GM12878 (cell line): ENCODE results near the gene LZIC. TPM values are rescaled to one million over a fixed set of nuclear protein-coding genes. Genes with fewer than 3 reads are reported as not detected.

ENCODE experiments used
- ATAC-seq: fragments of 200-7000 bp; cut with Tn5 transposase; 3 replicates; pipeline ENCODE4 v1.9.1; 2020; ENCODE audit warnings: mild to moderate bottlenecking, moderate library complexity
- BruUV-seq: library from RNA; stranded (reverse); fragments of 400-500 nt; replicated peaks from 2 replicates; lab custom pipeline; 2021; lab: Mats Ljungman, UMichigan
- CTCF ChIA-PET: fragments of 300-600 bp; sonication (Branson Sonifier 250); formaldehyde crosslinking; extraction: SDS; loops from one replicate; lab custom pipeline; 2021; ENCODE audit warnings: inconsistent platforms; lab: Yijun Ruan, JAX
- POLR2A ChIA-PET: fragments of 350-600 bp; formaldehyde crosslinking; extraction: SDS; loops from one replicate; lab custom pipeline; 2021; ENCODE audit warnings: inconsistent platforms; lab: Charles Lee
- RAD21 ChIA-PET: fragments of 300-600 bp; sonication (Branson Sonifier 250); formaldehyde crosslinking; loops from one replicate; lab custom pipeline; 2023; ENCODE audit warnings: antibody characterized with exemption; ENCODE audit not compliant: unreplicated experiment; lab: Charles Lee
- SMC1A ChIA-PET: fragments of 300-600 bp; sonication (Branson Sonifier 250); formaldehyde crosslinking; loops from one replicate; lab custom pipeline; 2023; ENCODE audit not compliant: unreplicated experiment, uncharacterized antibody; lab: Charles Lee
- DNase-seq: peaks from one replicate; pipeline ENCODE4 v3.0.0-alpha.2; 2011; ENCODE audit warnings: low read depth, low spot score
- FAIRE-seq: peaks from 3 replicates; lab custom pipeline; 2011; peaks lifted over from hg19 to GRCh38; lab: Jason Lieb, UNC
- H2AFZ ChIP-seq: 2 replicates; pipeline ENCODE4 v1.6.0; 2011; ENCODE audit warnings: low read depth, low read length, control low read depth; ENCODE audit not compliant: control insufficient read depth
- H3K27ac ChIP-seq: 2 replicates; pipeline ENCODE4 v1.5.1; 2011; ENCODE audit warnings: control low read depth; ENCODE audit not compliant: control insufficient read depth, insufficient read depth
- H3K27me3 ChIP-seq, 2 experiments: replicated peaks in 1 of 2; 2 replicates each; pipeline versions ENCODE4 v1.6.0 to v1.6.1; 2011; ENCODE audit warnings: low read length in 1 of 2; ENCODE audit not compliant: control insufficient read depth in 2 of 2, insufficient read depth in 2 of 2
- H3K36me3 ChIP-seq, 2 experiments: 2 replicates each; pipeline ENCODE4 v1.5.1; 2011; ENCODE audit warnings: low read length in 1 of 2; ENCODE audit not compliant: control insufficient read depth in 2 of 2, insufficient read depth in 2 of 2
- H3K4me1 ChIP-seq: 2 replicates; pipeline ENCODE4 v1.6.1; 2011; ENCODE audit warnings: mild to moderate bottlenecking, low read length, moderate library complexity, mixed read lengths; ENCODE audit not compliant: control insufficient read depth, insufficient read depth
- H3K4me2 ChIP-seq: 2 replicates; pipeline ENCODE4 v1.6.0; 2011; ENCODE audit warnings: control low read depth; ENCODE audit not compliant: control insufficient read depth, insufficient read depth
- H3K4me3 ChIP-seq: fragments of 200-600 bp; sonication (generic); 2 replicates; pipeline ENCODE4 v1.5.1; 2016
- H3K79me2 ChIP-seq: 2 replicates; pipeline ENCODE4 v1.6.0; 2011; ENCODE audit warnings: low read length; ENCODE audit not compliant: control insufficient read depth, insufficient read depth
- H3K9ac ChIP-seq: 2 replicates; pipeline ENCODE4 v1.8.0; 2011; ENCODE audit warnings: low read length, control low read depth, mixed read lengths; ENCODE audit not compliant: control insufficient read depth, insufficient read depth
- H3K9me3 ChIP-seq: replicated peaks from 3 replicates; pipeline ENCODE4 v1.5.1; 2011; ENCODE audit warnings: mild to moderate bottlenecking, low read length; ENCODE audit not compliant: control insufficient read depth, insufficient read depth
- H4K20me1 ChIP-seq: 2 replicates; pipeline ENCODE4 v1.6.0; 2011; ENCODE audit not compliant: control insufficient read depth, insufficient read depth
- ATF2 ChIP-seq: IDR thresholded peaks from 2 replicates; pipeline ENCODE4 v1.6.1; 2012; ENCODE audit warnings: low read length, inconsistent platforms
- WGBS: methylation state at CpG from one replicate; pipeline ENCODE4 v1.1.6; 2016; ENCODE audit warnings: low lambda C conversion rate; ENCODE audit not compliant: insufficient replicate concordance, insufficient coverage; ENCODE audit errors: missing lambda C conversion rate; 5-methylcytosine and 5-hydroxymethylcytosine counted together
- in situ Hi-C: fragments of 300-500 bp; cut with MboI; formaldehyde crosslinking; loops from 9 replicates; pipeline ENCODE4 v1.14.3; 2018; ENCODE audit warnings: mixed read lengths
- intact Hi-C: fragments of 100-400 bp; cut with micrococcal nuclease; formaldehyde crosslinking; loops from one replicate; pipeline ENCODE4 v1.14.2; 2022; ENCODE audit not compliant: unreplicated experiment
- microRNA-seq: library from miRNA; unstranded; fragments of <30 nt; microRNA quantifications from one replicate; pipeline ENCODE4, GENCODE V29; 2018
- polyA plus RNA-seq, 11 experiments: library from polyadenylated mRNA; depleted of rRNA in 4 of 11; unstranded in 6 of 11; stranded (reverse) in 5 of 11; fragments of >200 nt; fragmentation: Nextera tagmentation in 4 of 11; fragmentation: Illumina TruSeq in 1 of 11; extraction: Ambion mirVana in 4 of 11; extraction: Trizol in 1 of 11; gene quantifications; 1 replicate in 1 of 11; 2 replicates in 10 of 11; pipeline versions ENCODE4 v1.2.1 to v1.2.3, GENCODE V29; 2011 to 2016; ENCODE audit warnings: inconsistent platforms in 2 of 11, missing spikeins in 2 of 11, low read depth in 1 of 11
- small RNA-seq: library from RNA; depleted of rRNA; stranded (forward); fragments of <200 nt; gene quantifications from one replicate; pipeline ENCODE3, GENCODE V24; 2014
- total RNA-seq, 4 experiments: library from RNA; depleted of rRNA in 3 of 4; stranded (reverse); fragments of >200 nt in 3 of 4; fragmentation: Illumina TruSeq in 1 of 4; extraction: Trizol in 1 of 4; gene quantifications; 2 replicates each; pipeline versions ENCODE4 v1.2.1 to v1.2.3, GENCODE V29; 2013 to 2021

LZIC gene
- total and polyA plus RNA-seq, 10 of the 15 experiments (the other 5 are each of a cell fraction or from before 2014, with no cell fraction given), result 7.3 to 30.3 (median 17.1) TPM

- Histone ChIP-seq H3K79me2 (no peaks in the 10 kb centered on the region), H3K4me2 (no peak overlapping the region), H3K27ac (no peak overlapping the region), H3K9ac (no peak overlapping the region), H2AFZ (no peak overlapping the region), H3K4me3 (no peak overlapping the region), H3K4me1 (peaks cover 7% of the 10 kb centered on the region; the same call in 1 of the 2 replicates), H3K27me3 (no peaks in the 10 kb centered on the region), H3K36me3 (no peaks in the 10 kb centered on the region), H4K20me1 (no peaks in the 10 kb centered on the region), H3K9me3 (no peaks in the 10 kb centered on the region)
- DNase-seq, result no peak
- BruUV-seq, result no TSS peak
- ChIA-PET CTCF (interaction anchor here (2.5 kb wide), 1 partner anchor 9 kb away, joined by 7 read pairs; no protein-coding TSS in a partner anchor), RAD21 (no interaction called here), SMC1A (no interaction called here), POLR2A (interaction anchor here (0.5 to 0.6 kb wide), 2 partner anchors 149 to 158 kb away, joined by 4 to 5 read pairs; no protein-coding TSS in a partner anchor)
- in situ Hi-C loops, result no loop called here
- intact Hi-C loops, result no loop called here
- 70% methylated on average over 2 of the region's 2 CpGs for WGBS
- no peak for ATAC-seq
- no peak for FAIRE-seq
- no peak for TF ChIP-seq ATF2
Observed at GRCh38 chr1:9881838-9882249, 61.3 kb downstream of the LZIC start.

Small RNA genes within 50 kb of the gene (microRNA-seq; reads per million reads assigned to microRNA genes)
- 6.2 reads per million, percentile 34 among the genes with 10 or more reads in this experiment for gene MIR5697

Small RNA genes within 50 kb of the gene (small RNA-seq; reads per million reads assigned to genes)
- 0.20 reads per million for gene MIR5697

Other genes starting within 250 kb of the LZIC start
- 24.9 and 32.3 TPM in 2 replicates for gene CLSTN1, start 119.4 kb downstream of the LZIC start, total RNA-seq (2014; rRNA removed)
- gene CLSTN1, start 119.4 kb downstream of the LZIC start, total RNA-seq (2014; rRNA removed; fragmentation: Illumina TruSeq; extraction: Trizol), result 18.4 and 21.5 TPM in 2 replicates
- 63.2 and 64.4 TPM in 2 replicates for gene CLSTN1, start 119.4 kb downstream of the LZIC start, total RNA-seq (2021)
- gene CLSTN1, start 119.4 kb downstream of the LZIC start, polyA plus RNA-seq (2011; rRNA removed), result 7.0 and 11.7 TPM in 2 replicates
- 31.3 and 37.6 TPM in 2 replicates for gene CLSTN1, start 119.4 kb downstream of the LZIC start, polyA plus RNA-seq (2014; fragmentation: Illumina TruSeq; extraction: Trizol)
- gene CLSTN1, start 119.4 kb downstream of the LZIC start, polyA plus RNA-seq (2014; fragmentation: Nextera tagmentation; extraction: Ambion mirVana), result 1 to 10 TPM; 2.7 to 5.6 TPM
- 29.5 and 32.0 TPM in 2 replicates for gene CLSTN1, start 119.4 kb downstream of the LZIC start, polyA plus RNA-seq (2014; rRNA removed)
- gene CLSTN1, start 119.4 kb downstream of the LZIC start, polyA plus RNA-seq (2016; fragmentation: Nextera tagmentation; extraction: Ambion mirVana), result 10 to 100 TPM in 1 of 2 experiments, 1 to 10 TPM in 1; 6.5 to 24.9 TPM
- 18.9 and 27.8 TPM in 2 replicates for gene CTNNBIP1, start 33.1 kb downstream of the LZIC start, total RNA-seq (2014; rRNA removed)
- gene CTNNBIP1, start 33.1 kb downstream of the LZIC start, total RNA-seq (2014; rRNA removed; fragmentation: Illumina TruSeq; extraction: Trizol), result 10.9 and 11.3 TPM in 2 replicates
- 24.8 and 26.0 TPM in 2 replicates for gene CTNNBIP1, start 33.1 kb downstream of the LZIC start, total RNA-seq (2021)
- gene CTNNBIP1, start 33.1 kb downstream of the LZIC start, polyA plus RNA-seq (2011; rRNA removed), result 5.6 and 10.7 TPM in 2 replicates
- 4.3 and 9.2 TPM in 2 replicates for gene CTNNBIP1, start 33.1 kb downstream of the LZIC start, polyA plus RNA-seq (2014; fragmentation: Illumina TruSeq; extraction: Trizol)
- gene CTNNBIP1, start 33.1 kb downstream of the LZIC start, polyA plus RNA-seq (2014; fragmentation: Nextera tagmentation; extraction: Ambion mirVana), result 1 to 10 TPM in 1 of 2 experiments, under 1 TPM in 1; 0.42 to 1.4 TPM
- 25.8 and 26.4 TPM in 2 replicates for gene CTNNBIP1, start 33.1 kb downstream of the LZIC start, polyA plus RNA-seq (2014; rRNA removed)
- 10 to 100 TPM in 1 of 2 experiments, 1 to 10 TPM in 1; 9.5 to 31.8 TPM for gene CTNNBIP1, start 33.1 kb downstream of the LZIC start, polyA plus RNA-seq (2016; fragmentation: Nextera tagmentation; extraction: Ambion mirVana)
- 7.7 TPM in 2 replicates for gene NMNAT1, start 84 bp upstream of the LZIC start, total RNA-seq (2014; rRNA removed)
- gene NMNAT1, start 84 bp upstream of the LZIC start, total RNA-seq (2014; rRNA removed; fragmentation: Illumina TruSeq; extraction: Trizol), result 10.0 and 11.1 TPM in 2 replicates
- 6.1 and 7.2 TPM in 2 replicates for gene NMNAT1, start 84 bp upstream of the LZIC start, total RNA-seq (2021)
- gene NMNAT1, start 84 bp upstream of the LZIC start, polyA plus RNA-seq (2011; rRNA removed), result 12.2 and 15.4 TPM in 2 replicates
- 8.0 and 9.1 TPM in 2 replicates for gene NMNAT1, start 84 bp upstream of the LZIC start, polyA plus RNA-seq (2014; fragmentation: Illumina TruSeq; extraction: Trizol)
- 10 to 100 TPM; 12.7 to 13.0 TPM for gene NMNAT1, start 84 bp upstream of the LZIC start, polyA plus RNA-seq (2014; fragmentation: Nextera tagmentation; extraction: Ambion mirVana)
- 6.2 and 8.1 TPM in 2 replicates for gene NMNAT1, start 84 bp upstream of the LZIC start, polyA plus RNA-seq (2014; rRNA removed)
- 10 to 100 TPM; 15.9 to 16.7 TPM for gene NMNAT1, start 84 bp upstream of the LZIC start, polyA plus RNA-seq (2016; fragmentation: Nextera tagmentation; extraction: Ambion mirVana)
- gene RBP7, start 53.8 kb upstream of the LZIC start, total RNA-seq (2014; rRNA removed), result not detected in 2 replicates
- gene RBP7, start 53.8 kb upstream of the LZIC start, total RNA-seq (2014; rRNA removed; fragmentation: Illumina TruSeq; extraction: Trizol), result not detected in 2 replicates
- gene RBP7, start 53.8 kb upstream of the LZIC start, total RNA-seq (2021), result not detected in 2 replicates
- not detected in 2 replicates for gene RBP7, start 53.8 kb upstream of the LZIC start, polyA plus RNA-seq (2011; rRNA removed)
- not detected in 2 replicates for gene RBP7, start 53.8 kb upstream of the LZIC start, polyA plus RNA-seq (2014; fragmentation: Illumina TruSeq; extraction: Trizol)
- gene RBP7, start 53.8 kb upstream of the LZIC start, polyA plus RNA-seq (2014; fragmentation: Nextera tagmentation; extraction: Ambion mirVana), result not detected
- 0.15 TPM in 1 of 2 replicates, not detected in the other for gene RBP7, start 53.8 kb upstream of the LZIC start, polyA plus RNA-seq (2014; rRNA removed)
- gene RBP7, start 53.8 kb upstream of the LZIC start, polyA plus RNA-seq (2016; fragmentation: Nextera tagmentation; extraction: Ambion mirVana), result under 1 TPM in 1 of 2 experiments, not detected in 1; 0.20 TPM
- 21.3 and 21.7 TPM in 2 replicates for gene UBE4B, start 89.6 kb upstream of the LZIC start, total RNA-seq (2014; rRNA removed)
- 19.5 and 20.3 TPM in 2 replicates for gene UBE4B, start 89.6 kb upstream of the LZIC start, total RNA-seq (2014; rRNA removed; fragmentation: Illumina TruSeq; extraction: Trizol)
- 29.7 and 32.6 TPM in 2 replicates for gene UBE4B, start 89.6 kb upstream of the LZIC start, total RNA-seq (2021)
- gene UBE4B, start 89.6 kb upstream of the LZIC start, polyA plus RNA-seq (2011; rRNA removed), result 10.4 and 12.6 TPM in 2 replicates
- 22.3 and 29.1 TPM in 2 replicates for gene UBE4B, start 89.6 kb upstream of the LZIC start, polyA plus RNA-seq (2014; fragmentation: Illumina TruSeq; extraction: Trizol)
- gene UBE4B, start 89.6 kb upstream of the LZIC start, polyA plus RNA-seq (2014; fragmentation: Nextera tagmentation; extraction: Ambion mirVana), result 1 to 10 TPM; 2.9 to 7.4 TPM
- gene UBE4B, start 89.6 kb upstream of the LZIC start, polyA plus RNA-seq (2014; rRNA removed), result 19.7 and 20.1 TPM in 2 replicates
- gene UBE4B, start 89.6 kb upstream of the LZIC start, polyA plus RNA-seq (2016; fragmentation: Nextera tagmentation; extraction: Ambion mirVana), result 10 to 100 TPM; 22.2 to 23.3 TPM